ENCODE results near the gene INTS7. TPM values are rescaled to one million over a fixed set of nuclear protein-coding genes. Genes with fewer than 3 reads are reported as not detected.
A peak's percentile ranks its signal among the peaks of the same experiment; 100 is the strongest.

Gene INTS7
- total RNA-seq, 1 experiment from 2014 or later = 21.7 TPM

- no peak for TF ChIP-seq ZBTB33 (IDR thresholded peaks at IDR 0.05; ENCODE audit: extremely low read depth, insufficient replicate concordance, low read length)
- peak in 1 of 3 experiments; percentile 93; a peak in 1 of 6 replicates for TF ChIP-seq CTCF (IDR thresholded peaks at IDR 0.05 in 2 of 3, conservative IDR thresholded peaks at IDR 0.05 in 1 of 3; ENCODE audit: borderline replicate concordance in 1 of 3, insufficient read depth in 1 of 3, low read depth in 2 of 3, low read length in 2 of 3)
- TF ChIP-seq ELF1 (IDR thresholded peaks at IDR 0.05; ENCODE audit: borderline replicate concordance, low read depth) = no peak
- no peak; the same call in 1 of the 2 replicates for TF ChIP-seq CBX3 (IDR thresholded peaks at IDR 0.05; ENCODE audit: low read depth)
- no peak for TF ChIP-seq SRF (IDR thresholded peaks at IDR 0.05; ENCODE audit: low read depth)
- TF ChIP-seq POLR2AphosphoS5 (IDR thresholded peaks at IDR 0.05; ENCODE audit: low read depth, low read length) = no peak
- TF ChIP-seq EZH2 (IDR thresholded peaks at IDR 0.05) = no peak
These were observed 738 bp downstream of the INTS7 start (continued) for GRCh38 chr1:212034516-212035122.

GRCh38 chr1:212030936-212031528 is 4.3 kb downstream of the INTS7 start:
- H3K4me3 ChIP-seq (replicated peaks in 1 of 2; ENCODE audit: low read depth in 1 of 2, low read length in 2 of 2) = no peak overlapping the region
- H3K79me2 ChIP-seq (ENCODE audit: insufficient read depth, low read length) = peaks cover 88% of the 10 kb centered on the region
- POLR2A ChIA-PET = no interaction called here
- H3K9me3 ChIP-seq (ENCODE audit: control insufficient read depth in 1 of 2, insufficient read depth in 1 of 2, low read depth in 1 of 2, low read length in 2 of 2) = no peaks in the 10 kb centered on the region
- intact Hi-C loops (cut with micrococcal nuclease) = no loop called here
- H3K36me3 ChIP-seq (ENCODE audit: control insufficient read depth in 1 of 2, insufficient read depth in 2 of 2, low read length in 2 of 2) = no peaks in the 10 kb centered on the region; a peak in 1 of 4 replicates
- RAD21 ChIA-PET (ENCODE audit: low non-redundant PET in 1 of 2, low total read pairs in 2 of 2, uncharacterized antibody in 2 of 2, unreplicated experiment in 2 of 2) = no interaction called here
- CTCF ChIA-PET = interaction anchor here (1.0 to 2.5 kb wide), 2 partner anchors 350 to 425 kb away, joined by 4 to 8 read pairs; no protein-coding TSS in a partner anchor
- H3K9me2 ChIP-seq (ENCODE audit: insufficient read depth) = no peaks in the 10 kb centered on the region
- H2AFZ ChIP-seq (ENCODE audit: low read depth, low read length, poor library complexity, severe bottlenecking) = no peak overlapping the region
- DNase-seq (ENCODE audit: low read depth, low spot score) (peak; percentile 51), ATAC-seq (no peak)
- H3K4me2 ChIP-seq (ENCODE audit: low read length) = peak overlapping the region; percentile 57
- peaks cover 37 to 62% of the 10 kb centered on the region in 2 experiments for H3K4me1 ChIP-seq (ENCODE audit: control insufficient read depth in 1 of 2, insufficient read depth in 2 of 2, low read length in 2 of 2)
- H3K27ac ChIP-seq (ENCODE audit: low read depth, low read length) = peak overlapping the region; percentile 27
- BruUV-seq (replicated peaks) = no TSS peak
- H3K27me3 ChIP-seq (ENCODE audit: insufficient read depth, low read length) = no peaks in the 10 kb centered on the region
- peak overlapping the region; percentile 18; the same call in 1 of the 2 replicates for H3K9ac ChIP-seq (ENCODE audit: low read length)
- H4K20me1 ChIP-seq (ENCODE audit: insufficient read depth) = peaks cover 15% of the 10 kb centered on the region; the same call in 1 of the 2 replicates
- TF ChIP-seq CTCF (IDR thresholded peaks at IDR 0.05 in 2 of 3, conservative IDR thresholded peaks at IDR 0.05 in 1 of 3; ENCODE audit: borderline replicate concordance in 1 of 3, insufficient read depth in 1 of 3, low read depth in 2 of 3, low read length in 2 of 3) (no peak), TCF7L2 (IDR thresholded peaks at IDR 0.05; ENCODE audit: borderline replicate concordance, extremely low read depth, insufficient read depth, insufficient read length) (peak; percentile 97), ZFX (IDR thresholded peaks at IDR 0.05) (no peak), RAD21 (IDR thresholded peaks at IDR 0.05; ENCODE audit: low read depth) (no peak), POLR2A (IDR thresholded peaks at IDR 0.05; ENCODE audit: borderline replicate concordance, extremely low read depth, insufficient read depth, insufficient read length) (no peak), JUND (IDR thresholded peaks at IDR 0.05) (peak; percentile 88)
- TF ChIP-seq, protein P1, sequence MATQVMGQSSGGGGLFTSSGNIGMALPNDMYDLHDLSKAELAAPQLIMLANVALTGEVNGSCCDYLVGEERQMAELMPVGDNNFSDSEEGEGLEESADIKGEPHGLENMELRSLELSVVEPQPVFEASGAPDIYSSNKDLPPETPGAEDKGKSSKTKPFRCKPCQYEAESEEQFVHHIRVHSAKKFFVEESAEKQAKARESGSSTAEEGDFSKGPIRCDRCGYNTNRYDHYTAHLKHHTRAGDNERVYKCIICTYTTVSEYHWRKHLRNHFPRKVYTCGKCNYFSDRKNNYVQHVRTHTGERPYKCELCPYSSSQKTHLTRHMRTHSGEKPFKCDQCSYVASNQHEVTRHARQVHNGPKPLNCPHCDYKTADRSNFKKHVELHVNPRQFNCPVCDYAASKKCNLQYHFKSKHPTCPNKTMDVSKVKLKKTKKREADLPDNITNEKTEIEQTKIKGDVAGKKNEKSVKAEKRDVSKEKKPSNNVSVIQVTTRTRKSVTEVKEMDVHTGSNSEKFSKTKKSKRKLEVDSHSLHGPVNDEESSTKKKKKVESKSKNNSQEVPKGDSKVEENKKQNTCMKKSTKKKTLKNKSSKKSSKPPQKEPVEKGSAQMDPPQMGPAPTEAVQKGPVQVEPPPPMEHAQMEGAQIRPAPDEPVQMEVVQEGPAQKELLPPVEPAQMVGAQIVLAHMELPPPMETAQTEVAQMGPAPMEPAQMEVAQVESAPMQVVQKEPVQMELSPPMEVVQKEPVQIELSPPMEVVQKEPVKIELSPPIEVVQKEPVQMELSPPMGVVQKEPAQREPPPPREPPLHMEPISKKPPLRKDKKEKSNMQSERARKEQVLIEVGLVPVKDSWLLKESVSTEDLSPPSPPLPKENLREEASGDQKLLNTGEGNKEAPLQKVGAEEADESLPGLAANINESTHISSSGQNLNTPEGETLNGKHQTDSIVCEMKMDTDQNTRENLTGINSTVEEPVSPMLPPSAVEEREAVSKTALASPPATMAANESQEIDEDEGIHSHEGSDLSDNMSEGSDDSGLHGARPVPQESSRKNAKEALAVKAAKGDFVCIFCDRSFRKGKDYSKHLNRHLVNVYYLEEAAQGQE (IDR thresholded peaks at IDR 0.05; ENCODE audit: low read depth) = no peak
